Fibroblast of lung (primary cell): ENCODE data around the gene TSEN54. TPM values are rescaled to one million over a fixed set of nuclear protein-coding genes. Genes with fewer than 3 reads are reported as not detected.

Experiments used
- DNase-seq, 2 donors: peaks; one replicate each; pipeline versions ENCODE4 v3.0.0 to v3.0.0-alpha.2; 2010; ENCODE audit warnings: low read depth in 2 of 2
- H2AFZ ChIP-seq: 2 replicates; pipeline ENCODE4 v1.5.1; 2012; ENCODE audit warnings: low read length, control low read depth, inconsistent platforms
- H3K27ac ChIP-seq: 2 replicates; pipeline ENCODE4 v1.5.1; 2011; ENCODE audit warnings: low read length, control low read depth; ENCODE audit not compliant: insufficient read depth
- H3K27me3 ChIP-seq: 2 replicates; pipeline ENCODE4 v1.5.1; 2011; ENCODE audit warnings: mild to moderate bottlenecking, low read length; ENCODE audit not compliant: control insufficient read depth, insufficient read depth
- H3K36me3 ChIP-seq: 2 replicates; pipeline ENCODE4 v1.5.1; 2011; ENCODE audit warnings: low read length; ENCODE audit not compliant: control insufficient read depth, insufficient read depth
- H3K4me1 ChIP-seq: 2 replicates; pipeline ENCODE4 v1.5.1; 2011; ENCODE audit warnings: low read length; ENCODE audit not compliant: control insufficient read depth, insufficient read depth; ENCODE audit errors: extremely low read depth
- H3K4me2 ChIP-seq: 2 replicates; pipeline ENCODE4 v1.5.1; 2011; ENCODE audit warnings: low read length, control low read depth; ENCODE audit not compliant: insufficient read depth; ENCODE audit errors: extremely low read depth
- H3K4me3 ChIP-seq, 4 experiments: fragments of 200-600 bp in 1 of 4; sonication (generic) in 1 of 4; replicated peaks in 1 of 4; 2 replicates each; pipeline ENCODE4 v1.5.1; 2011 to 2016; ENCODE audit warnings: low read length in 4 of 4, low read depth in 3 of 4, mild to moderate bottlenecking in 3 of 4, control low read depth in 2 of 4, inconsistent platforms in 1 of 4, mixed read lengths in 1 of 4; ENCODE audit not compliant: insufficient read depth in 1 of 4; ENCODE audit errors: control extremely low read depth in 1 of 4
- H3K79me2 ChIP-seq: 2 replicates; pipeline ENCODE4 v1.5.1; 2012; ENCODE audit warnings: mild to moderate bottlenecking, low read length, inconsistent platforms; ENCODE audit not compliant: control insufficient read depth, insufficient read depth
- H3K9ac ChIP-seq: 2 replicates; pipeline ENCODE4 v1.5.1; 2011; ENCODE audit warnings: mild to moderate bottlenecking, low read length, control low read depth; ENCODE audit not compliant: insufficient read depth
- H3K9me3 ChIP-seq: 2 replicates; pipeline ENCODE4 v1.5.1; 2012; ENCODE audit warnings: low read depth, low read length; ENCODE audit not compliant: control insufficient read depth, insufficient read depth
- H4K20me1 ChIP-seq: 2 replicates; pipeline ENCODE4 v1.5.1; 2011; ENCODE audit warnings: low read length; ENCODE audit not compliant: control insufficient read depth, insufficient read depth; ENCODE audit errors: extremely low read depth
- CTCF ChIP-seq, 2 donors: IDR thresholded peaks in 1 of 2; conservative IDR thresholded peaks in 1 of 2; 1 replicate in 1 of 2; 2 replicates in 1 of 2; pipeline ENCODE4 v1.5.1; 2011 to 2012; ENCODE audit warnings: low read length in 2 of 2, control low read depth in 1 of 2, inconsistent platforms in 1 of 2, low read depth in 1 of 2, mild to moderate bottlenecking in 1 of 2
- EZH2 ChIP-seq: IDR thresholded peaks from 2 replicates; pipeline ENCODE4 v1.5.1; 2012; ENCODE audit warnings: low read length, control low read depth, mild to moderate bottlenecking; ENCODE audit errors: missing control alignments
- polyA plus RNA-seq, 2 donors: library from polyadenylated mRNA; depleted of rRNA in 1 of 2; stranded (reverse) in 1 of 2; unstranded in 1 of 2; fragments of >200 nt; gene quantifications; 2 replicates each; pipeline ENCODE4 v1.2.1, GENCODE V29; 2011 to 2012; ENCODE audit warnings: missing spikeins in 1 of 2
- total RNA-seq: library from RNA; depleted of rRNA; stranded (reverse); fragments of >200 nt; gene quantifications from 2 replicates; pipeline ENCODE4 v1.2.1, GENCODE V29; 2014

Gene TSEN54
- total and polyA plus RNA-seq, 2 donors (not counting 1 experiment from before 2014, with no cell fraction given): 5.3 to 7.8 TPM

- Histone ChIP-seq H3K4me2 (no peak overlapping the region), H3K36me3 (peaks cover 12% of the 10 kb centered on the region), H2AFZ (no peak overlapping the region), H3K27ac (no peak overlapping the region), H3K9me3 (no peaks in the 10 kb centered on the region), H3K4me1 (no peaks in the 10 kb centered on the region), H3K27me3 (no peaks in the 10 kb centered on the region), H3K79me2 (peaks cover 2% of the 10 kb centered on the region), H3K9ac (no peak overlapping the region), H4K20me1 (no peaks in the 10 kb centered on the region), H3K4me3 (no peak overlapping the region)
- TF ChIP-seq CTCF (conservative IDR thresholded peaks at IDR 0.05 in 1 of 2, IDR thresholded peaks at IDR 0.05 in 1 of 2; ENCODE audit: low read depth in 1 of 2, low read length in 2 of 2): no peak
- no peak for TF ChIP-seq EZH2
- DNase-seq: no peak
These were observed 6.6 kb upstream of the TSEN54 start for GRCh38 chr17:75509528-75510258.

GRCh38 chr17:75511270-75511609, 5.1 kb upstream of the TSEN54 start:
- H3K36me3 ChIP-seq: peaks cover 7% of the 10 kb centered on the region
- H3K4me1 ChIP-seq: no peaks in the 10 kb centered on the region
- peaks cover 2% of the 10 kb centered on the region for H3K79me2 ChIP-seq
- no peak overlapping the region for H3K27ac ChIP-seq
- no peak overlapping the region for H3K4me2 ChIP-seq
- H3K9ac ChIP-seq: no peak overlapping the region
- TF ChIP-seq EZH2: no peak
- TF ChIP-seq CTCF (conservative IDR thresholded peaks at IDR 0.05 in 1 of 2, IDR thresholded peaks at IDR 0.05 in 1 of 2; ENCODE audit: low read depth in 1 of 2, low read length in 2 of 2): no peak
- no peak overlapping the region for H2AFZ ChIP-seq
- DNase-seq: no peak
- H3K9me3 ChIP-seq: no peaks in the 10 kb centered on the region
- no peak overlapping the region for H3K4me3 ChIP-seq
- H3K27me3 ChIP-seq: no peaks in the 10 kb centered on the region
- no peaks in the 10 kb centered on the region for H4K20me1 ChIP-seq

- no peak overlapping the region for H3K4me2 ChIP-seq
- peaks cover 4% of the 10 kb centered on the region for H3K36me3 ChIP-seq
These were observed 4.4 kb upstream of the TSEN54 start for GRCh38 chr17:75511610-75512575.

More at GRCh38 chr17:75511610-75512575, 4.4 kb upstream of the TSEN54 start:
- Histone ChIP-seq H2AFZ (no peak overlapping the region), H3K27ac (no peak overlapping the region), H3K79me2 (peaks cover 2% of the 10 kb centered on the region), H3K4me1 (no peaks in the 10 kb centered on the region), H3K4me3 (no peak overlapping the region), H4K20me1 (no peaks in the 10 kb centered on the region), H3K27me3 (no peaks in the 10 kb centered on the region), H3K9me3 (no peaks in the 10 kb centered on the region), H3K9ac (no peak overlapping the region)
- no peak for TF ChIP-seq CTCF (conservative IDR thresholded peaks at IDR 0.05 in 1 of 2, IDR thresholded peaks at IDR 0.05 in 1 of 2; ENCODE audit: low read depth in 1 of 2, low read length in 2 of 2)
- no peak for TF ChIP-seq EZH2
- DNase-seq: peak in 1 of 2 donors; percentile 57
